ENCODE measurements around the gene SC5D.

DNA sequence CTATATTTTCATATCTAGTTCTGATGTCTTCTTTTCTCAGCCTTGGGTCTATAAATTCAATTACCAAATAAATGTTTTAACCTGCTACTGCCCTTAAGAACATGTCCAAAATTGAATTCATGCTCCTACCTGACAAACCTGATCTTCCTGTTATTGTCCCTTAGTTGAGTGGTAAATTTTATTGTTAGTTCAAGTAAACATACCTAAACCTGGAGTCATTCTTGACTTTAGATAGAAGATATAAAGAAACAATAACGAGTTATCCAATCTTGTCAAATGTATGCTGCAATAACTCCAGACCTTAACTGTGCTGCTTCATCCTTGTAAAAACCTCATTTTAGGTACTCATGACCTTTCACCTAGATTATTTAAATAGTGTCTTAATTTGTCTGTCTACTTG is 34.6 kb upstream of the SC5D start:
- TF ChIP-seq, protein P1, sequence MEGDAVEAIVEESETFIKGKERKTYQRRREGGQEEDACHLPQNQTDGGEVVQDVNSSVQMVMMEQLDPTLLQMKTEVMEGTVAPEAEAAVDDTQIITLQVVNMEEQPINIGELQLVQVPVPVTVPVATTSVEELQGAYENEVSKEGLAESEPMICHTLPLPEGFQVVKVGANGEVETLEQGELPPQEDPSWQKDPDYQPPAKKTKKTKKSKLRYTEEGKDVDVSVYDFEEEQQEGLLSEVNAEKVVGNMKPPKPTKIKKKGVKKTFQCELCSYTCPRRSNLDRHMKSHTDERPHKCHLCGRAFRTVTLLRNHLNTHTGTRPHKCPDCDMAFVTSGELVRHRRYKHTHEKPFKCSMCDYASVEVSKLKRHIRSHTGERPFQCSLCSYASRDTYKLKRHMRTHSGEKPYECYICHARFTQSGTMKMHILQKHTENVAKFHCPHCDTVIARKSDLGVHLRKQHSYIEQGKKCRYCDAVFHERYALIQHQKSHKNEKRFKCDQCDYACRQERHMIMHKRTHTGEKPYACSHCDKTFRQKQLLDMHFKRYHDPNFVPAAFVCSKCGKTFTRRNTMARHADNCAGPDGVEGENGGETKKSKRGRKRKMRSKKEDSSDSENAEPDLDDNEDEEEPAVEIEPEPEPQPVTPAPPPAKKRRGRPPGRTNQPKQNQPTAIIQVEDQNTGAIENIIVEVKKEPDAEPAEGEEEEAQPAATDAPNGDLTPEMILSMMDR (IDR thresholded peaks at IDR 0.05) = no peak
- no peak for TF ChIP-seq POLR2A (IDR thresholded peaks at IDR 0.05)
